Naive thymus-derived CD8-positive, alpha-beta T cell (primary cell): ENCODE results near the gene SMIM22. TPM values are rescaled to one million over a fixed set of nuclear protein-coding genes. Genes with fewer than 3 reads are reported as not detected.

Experiments
- ATAC-seq, 2 donors: fragments of 150-1000 bp; cut with Tn5 transposase in 1 of 2; sonication (Bioruptor Pico), chemical (Tn5 transposase) in 1 of 2; 1 replicate in 1 of 2; 2 replicates in 1 of 2; pipeline ENCODE4 v1.10.0; 2021; ENCODE audit warnings: mild to moderate bottlenecking in 2 of 2, moderate library complexity in 2 of 2
- POLR2A ChIA-PET: fragments of 350-600 bp; sonication (Branson Sonifier 250); formaldehyde crosslinking; loops from one replicate; lab custom pipeline; 2021; ENCODE audit warnings: antibody characterized with exemption; lab: Charles Lee
- DNase-seq, 10 donors: peaks; one replicate each; pipeline versions ENCODE4 v3.0.0 to v3.0.0-alpha.2; 2020 to 2022
- H3K27ac Mint-ChIP-seq, 10 donors: one replicate each; pipeline ENCODE4 v1.8.0; 2020 to 2022; ENCODE audit warnings: mild to moderate bottlenecking in 10 of 10, mixed read lengths in 10 of 10, moderate library complexity in 4 of 10, inconsistent platforms in 1 of 10
- H3K27me3 Mint-ChIP-seq, 5 donors: one replicate each; pipeline ENCODE4 v1.8.0; 2021 to 2022; ENCODE audit warnings: mixed read lengths in 5 of 5
- H3K36me3 Mint-ChIP-seq, 3 donors: one replicate each; pipeline ENCODE4 v1.8.0; 2020 to 2022; ENCODE audit warnings: mixed read lengths in 3 of 3, mild to moderate bottlenecking in 2 of 3, inconsistent platforms in 1 of 3
- H3K4me1 Mint-ChIP-seq, 4 donors: one replicate each; pipeline ENCODE4 v1.8.0; 2021 to 2022; ENCODE audit warnings: mixed read lengths in 4 of 4
- H3K4me3 Mint-ChIP-seq, 10 donors: one replicate each; pipeline ENCODE4 v1.8.0; 2020 to 2022; ENCODE audit warnings: mild to moderate bottlenecking in 10 of 10, mixed read lengths in 10 of 10, moderate library complexity in 6 of 10, inconsistent platforms in 1 of 10
- H3K9me3 Mint-ChIP-seq, 9 donors: one replicate each; pipeline ENCODE4 v1.8.0; 2020 to 2022; ENCODE audit warnings: mixed read lengths in 9 of 9, mild to moderate bottlenecking in 3 of 9, inconsistent platforms in 1 of 9, moderate library complexity in 1 of 9
- polyA plus RNA-seq, 3 donors: library from polyadenylated mRNA; unstranded; fragments of 300-500 nt; fragmentation: Illumina TruSeq; gene quantifications; one replicate each; pipeline ENCODE4 v1.2.3, GENCODE V29; 2021
- total RNA-seq, 8 experiments: library from RNA in 2 of 8; stranded (reverse) in 2 of 8; gene quantifications; one replicate each; pipeline ENCODE4 v1.2.3 and lab custom pipeline; 2021 to 2026

The SMIM22 gene
- total and polyA plus RNA-seq, 5 experiments from 2014 or later = not detected

DNA sequence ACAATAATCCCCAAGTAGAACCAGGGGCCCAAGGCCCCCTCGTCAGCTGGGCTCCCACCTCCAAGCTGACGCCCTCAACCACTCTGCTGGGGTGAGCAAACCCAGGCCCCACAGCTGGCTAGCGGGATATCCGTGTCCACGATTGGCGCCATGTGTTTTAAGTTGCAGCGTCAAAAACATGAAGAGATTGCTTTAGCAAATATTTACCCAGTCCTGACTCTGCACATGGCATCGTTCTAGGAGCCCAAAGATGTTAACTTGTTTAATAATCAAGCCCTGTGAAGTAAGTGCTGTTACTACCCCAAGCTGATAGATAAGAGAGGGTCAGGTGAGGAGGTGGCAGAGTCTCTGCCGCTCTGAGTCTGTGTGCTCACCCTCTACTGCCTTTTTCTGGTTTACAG is 6.7 kb upstream of the SMIM22 start:
- peaks cover 0 to 3% (median 0%) of the 10 kb centered on the region in 5 donors for H3K27me3 Mint-ChIP-seq
- no peaks in the 10 kb centered on the region for H3K36me3 Mint-ChIP-seq
- no peak overlapping the region for H3K4me3 Mint-ChIP-seq
- H3K9me3 Mint-ChIP-seq = no peaks in the 10 kb centered on the region
- no peak overlapping the region for H3K27ac Mint-ChIP-seq
- ATAC-seq (no peak), DNase-seq (no peak)
- POLR2A ChIA-PET = no interaction called here
- H3K4me1 Mint-ChIP-seq = no peaks in the 10 kb centered on the region

GRCh38 chr16:4788910-4789309 is 6.3 kb upstream of the SMIM22 start:
- H3K9me3 Mint-ChIP-seq = no peaks in the 10 kb centered on the region
- no peak overlapping the region for H3K27ac Mint-ChIP-seq
- POLR2A ChIA-PET = no interaction called here
- ATAC-seq = no peak
- peaks cover 0 to 3% (median 0%) of the 10 kb centered on the region in 5 donors for H3K27me3 Mint-ChIP-seq
- H3K36me3 Mint-ChIP-seq = no peaks in the 10 kb centered on the region
- no peak for DNase-seq
- no peak overlapping the region for H3K4me3 Mint-ChIP-seq
- H3K4me1 Mint-ChIP-seq = no peaks in the 10 kb centered on the region

- Mint-ChIP-seq H3K9me3 (no peaks in the 10 kb centered on the region), H3K36me3 (no peaks in the 10 kb centered on the region), H3K27me3 (peaks cover 0 to 3% (median 0%) of the 10 kb centered on the region in 5 donors), H3K4me1 (no peaks in the 10 kb centered on the region), H3K4me3 (no peak overlapping the region), H3K27ac (peak overlapping the region in 1 of 10 donors; percentile 83)
- DNase-seq (no peak), ATAC-seq (no peak)
- POLR2A ChIA-PET = interaction anchor here (0.8 kb wide), 1 partner anchor 24 kb away, joined by 3 read pairs; the partner anchor contains the start of gene ZNF500
Observed at GRCh38 chr16:4790261-4790660, 4.9 kb upstream of the SMIM22 start.

DNA sequence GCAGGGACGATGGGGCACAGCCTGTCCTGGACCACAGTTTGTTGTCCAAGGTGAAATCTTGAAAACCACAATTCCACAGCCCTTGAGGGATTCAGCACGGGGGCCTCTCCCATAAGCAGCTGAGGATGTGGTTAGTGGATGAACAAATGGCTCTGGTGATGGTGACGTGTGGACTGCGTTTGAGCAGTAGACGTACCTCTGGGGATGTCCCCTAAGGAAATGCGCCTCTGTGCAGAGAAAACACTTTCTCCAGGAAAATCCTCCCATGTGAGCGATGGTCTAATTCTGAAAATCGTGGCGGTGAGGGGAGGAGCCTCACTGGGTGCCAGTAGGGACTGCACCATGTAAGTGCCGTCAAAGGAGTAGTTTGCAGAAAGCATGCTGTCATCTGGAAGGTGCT is 4.3 kb upstream of the SMIM22 start:
- no peaks in the 10 kb centered on the region for H3K36me3 Mint-ChIP-seq
- H3K4me3 Mint-ChIP-seq = no peak overlapping the region
- H3K27me3 Mint-ChIP-seq = peaks cover 0 to 3% (median 0%) of the 10 kb centered on the region in 5 donors
- no peaks in the 10 kb centered on the region for H3K4me1 Mint-ChIP-seq
- POLR2A ChIA-PET = interaction anchor here (0.8 kb wide), 1 partner anchor 24 kb away, joined by 3 read pairs; the partner anchor contains the start of gene ZNF500
- DNase-seq (no peak), ATAC-seq (no peak)
- no peaks in the 10 kb centered on the region for H3K9me3 Mint-ChIP-seq
- H3K27ac Mint-ChIP-seq = peak overlapping the region in 2 of 10 donors; percentile 55 to 62

DNA sequence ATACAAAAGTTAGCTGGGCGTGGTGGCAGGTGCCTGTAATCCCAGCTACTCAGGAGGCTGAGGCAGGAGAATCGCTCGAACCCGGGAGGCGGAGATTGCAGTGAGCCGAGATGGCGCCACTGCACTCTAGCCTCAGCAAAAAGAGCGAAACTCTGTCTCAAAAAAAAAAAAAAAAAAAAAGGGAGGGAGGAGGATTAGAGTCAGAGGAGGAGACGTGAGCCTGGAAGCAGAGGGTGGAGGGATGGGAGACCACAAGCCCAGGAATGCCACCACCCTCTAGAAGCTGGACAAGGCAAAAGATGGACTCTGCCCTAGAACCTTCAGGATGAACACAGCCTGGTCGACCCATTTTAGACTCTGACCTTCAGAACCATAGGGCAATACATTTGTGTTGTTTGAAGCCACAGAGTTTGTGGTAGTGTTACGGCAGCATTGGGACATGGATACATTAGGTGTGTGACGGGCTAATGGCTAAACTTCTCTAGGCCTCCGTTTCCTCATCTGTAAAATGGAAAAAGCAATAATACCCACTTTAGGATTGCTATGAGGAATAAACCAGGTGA is 2.1 kb upstream of the SMIM22 start:
- H3K27ac Mint-ChIP-seq = no peak overlapping the region
- peaks cover 0 to 3% (median 0%) of the 10 kb centered on the region in 5 donors for H3K27me3 Mint-ChIP-seq

GRCh38 chr16:4795828-4796572 is 831 bp downstream of the SMIM22 start:
- Mint-ChIP-seq H3K4me3 (no peak overlapping the region), H3K4me1 (peaks cover 3 to 9% (median 7%) of the 10 kb centered on the region in 4 donors), H3K27me3 (peaks cover 0 to 2% (median 0%) of the 10 kb centered on the region in 5 donors), H3K36me3 (peaks cover 0 to 5% (median 5%) of the 10 kb centered on the region in 3 donors), H3K9me3 (no peaks in the 10 kb centered on the region), H3K27ac (no peak overlapping the region)
- POLR2A ChIA-PET = interaction anchor here (0.6 to 1.0 kb wide), 2 partner anchors 8 to 28 kb away, joined by 3 to 4 read pairs; no protein-coding TSS in a partner anchor
- ATAC-seq (no peak), DNase-seq (no peak)

More for the DNA sequence above, 2.1 kb upstream of the SMIM22 start:
- ATAC-seq (no peak), DNase-seq (no peak)
- H3K36me3 Mint-ChIP-seq = peaks cover 0 to 2% (median 0%) of the 10 kb centered on the region in 3 donors
- no peaks in the 10 kb centered on the region for H3K4me1 Mint-ChIP-seq
- no peaks in the 10 kb centered on the region for H3K9me3 Mint-ChIP-seq
- no peak overlapping the region for H3K4me3 Mint-ChIP-seq
- POLR2A ChIA-PET = no interaction called here

- H3K27ac Mint-ChIP-seq = peak overlapping the region in 1 of 10 donors; percentile 53
- ATAC-seq (no peak), DNase-seq (no peak)
- H3K4me3 Mint-ChIP-seq = no peak overlapping the region
- H3K36me3 Mint-ChIP-seq = peaks cover 0 to 5% (median 5%) of the 10 kb centered on the region in 3 donors
- no peaks in the 10 kb centered on the region for H3K9me3 Mint-ChIP-seq
- peaks cover 4 to 15% (median 10%) of the 10 kb centered on the region in 4 donors for H3K4me1 Mint-ChIP-seq
- no peaks in the 10 kb centered on the region for H3K27me3 Mint-ChIP-seq
- POLR2A ChIA-PET = interaction anchor here (0.5 kb wide), 1 partner anchor 264 kb away, joined by 6 read pairs; no protein-coding TSS in a partner anchor
Observed at GRCh38 chr16:4796982-4797804, 2.0 kb downstream of the SMIM22 start.

DNA sequence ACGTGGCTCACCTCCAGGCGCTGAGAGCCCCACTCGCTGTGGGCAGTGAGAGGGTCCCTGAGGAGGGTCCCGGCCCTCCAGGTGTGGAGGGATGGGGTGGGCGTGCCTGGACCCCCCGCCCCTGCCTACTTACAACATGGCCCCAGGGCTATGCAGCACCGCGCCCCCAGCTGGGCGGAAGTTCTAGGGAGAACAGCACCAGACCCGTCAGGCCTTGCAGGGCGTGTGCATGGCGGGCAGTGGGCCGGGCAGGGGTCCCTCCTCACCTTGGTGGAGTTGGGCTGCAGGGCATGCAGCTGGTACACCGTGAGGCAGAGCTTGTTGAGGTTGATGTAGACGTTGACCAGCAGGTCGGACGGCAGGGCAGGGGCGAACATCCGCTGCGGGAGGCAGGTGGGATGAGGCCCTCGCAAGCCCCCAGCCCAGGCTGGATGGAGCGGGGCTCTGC is 2.7 kb downstream of the SMIM22 start:
- H3K4me3 Mint-ChIP-seq = no peak overlapping the region
- no peak for ATAC-seq

DNA sequence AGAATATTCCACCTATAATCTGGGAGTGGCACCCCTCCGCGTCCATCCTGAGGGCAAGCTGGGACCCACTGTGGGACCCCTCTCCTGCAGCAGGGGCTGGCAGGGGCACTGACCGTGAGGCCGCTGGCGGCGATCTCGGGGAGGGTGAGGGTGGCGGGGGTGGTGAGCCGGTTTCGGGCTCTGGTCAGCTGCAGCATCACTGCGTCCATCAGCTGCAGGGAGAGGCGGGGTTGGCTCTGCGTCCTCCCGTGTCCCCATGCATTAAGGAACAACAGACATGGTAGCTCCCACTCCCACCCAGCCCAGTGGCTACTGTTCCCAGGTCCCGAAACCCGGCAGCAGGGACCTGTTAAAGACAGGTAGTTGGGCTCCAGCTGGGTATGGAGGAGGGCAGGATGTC is 3.3 kb downstream of the SMIM22 start:
- POLR2A ChIA-PET = no interaction called here
- H3K4me3 Mint-ChIP-seq = no peak overlapping the region
- no peaks in the 10 kb centered on the region for H3K9me3 Mint-ChIP-seq
- H3K4me1 Mint-ChIP-seq = peaks cover 7 to 20% (median 13%) of the 10 kb centered on the region in 4 donors
- H3K27ac Mint-ChIP-seq = no peak overlapping the region
- peaks cover 0 to 5% (median 5%) of the 10 kb centered on the region in 3 donors for H3K36me3 Mint-ChIP-seq
- H3K27me3 Mint-ChIP-seq = no peaks in the 10 kb centered on the region
- no peak for DNase-seq
- ATAC-seq = no peak

More for the DNA sequence above, 2.7 kb downstream of the SMIM22 start:
- Mint-ChIP-seq H3K27me3 (no peaks in the 10 kb centered on the region), H3K36me3 (peaks cover 0 to 5% (median 5%) of the 10 kb centered on the region in 3 donors), H3K27ac (no peak overlapping the region), H3K4me1 (peaks cover 4 to 16% (median 11%) of the 10 kb centered on the region in 4 donors), H3K9me3 (no peaks in the 10 kb centered on the region)
- DNase-seq = no peak
- POLR2A ChIA-PET = no interaction called here

- DNase-seq (no peak), ATAC-seq (no peak)
- peaks cover 0 to 7% (median 5%) of the 10 kb centered on the region in 3 donors for H3K36me3 Mint-ChIP-seq
- POLR2A ChIA-PET = interaction anchor here (0.7 to 1.1 kb wide), 3 partner anchors 10 to 61 kb away, joined by 3 to 4 read pairs (median 4); no protein-coding TSS in a partner anchor
- H3K27ac Mint-ChIP-seq = peak overlapping the region in 3 of 10 donors; percentile 22 to 75 (median 53)
- H3K4me1 Mint-ChIP-seq = peaks cover 7 to 22% (median 13%) of the 10 kb centered on the region in 4 donors
- no peaks in the 10 kb centered on the region for H3K9me3 Mint-ChIP-seq
- H3K27me3 Mint-ChIP-seq = no peaks in the 10 kb centered on the region
- H3K4me3 Mint-ChIP-seq = peak overlapping the region in 2 of 10 donors; percentile 20 to 22
Observed at GRCh38 chr16:4799171-4799855, 4.1 kb downstream of the SMIM22 start.

- no peak for DNase-seq
- POLR2A ChIA-PET = interaction anchor here (0.6 to 2.7 kb wide), 4 partner anchors 8 to 136 kb away, joined by 3 to 10 read pairs (median 4); no protein-coding TSS in a partner anchor
Observed at GRCh38 chr16:4800290-4801041, 5.3 kb downstream of the SMIM22 start.

More at GRCh38 chr16:4800290-4801041, 5.3 kb downstream of the SMIM22 start:
- Mint-ChIP-seq H3K27me3 (no peaks in the 10 kb centered on the region), H3K9me3 (no peaks in the 10 kb centered on the region), H3K27ac (peak overlapping the region in 8 of 10 donors; percentile 51 to 95 (median 70)), H3K36me3 (peaks cover 0 to 15% (median 5%) of the 10 kb centered on the region in 3 donors), H3K4me1 (peaks cover 7 to 22% (median 13%) of the 10 kb centered on the region in 4 donors), H3K4me3 (peak overlapping the region; percentile 36 to 81 (median 54))
- ATAC-seq = no peak
